HG02642 (cell line): ENCODE data around the gene DIPK1B.

Source experiments
- ATAC-seq: cut with Tn5 transposase; IDR thresholded peaks from one replicate; pipeline ENCODE4 v1.9.1; 2021; ENCODE audit warnings: mild to moderate bottlenecking; ENCODE audit not compliant: unreplicated experiment, poor library complexity

Gene DIPK1B

DNA sequence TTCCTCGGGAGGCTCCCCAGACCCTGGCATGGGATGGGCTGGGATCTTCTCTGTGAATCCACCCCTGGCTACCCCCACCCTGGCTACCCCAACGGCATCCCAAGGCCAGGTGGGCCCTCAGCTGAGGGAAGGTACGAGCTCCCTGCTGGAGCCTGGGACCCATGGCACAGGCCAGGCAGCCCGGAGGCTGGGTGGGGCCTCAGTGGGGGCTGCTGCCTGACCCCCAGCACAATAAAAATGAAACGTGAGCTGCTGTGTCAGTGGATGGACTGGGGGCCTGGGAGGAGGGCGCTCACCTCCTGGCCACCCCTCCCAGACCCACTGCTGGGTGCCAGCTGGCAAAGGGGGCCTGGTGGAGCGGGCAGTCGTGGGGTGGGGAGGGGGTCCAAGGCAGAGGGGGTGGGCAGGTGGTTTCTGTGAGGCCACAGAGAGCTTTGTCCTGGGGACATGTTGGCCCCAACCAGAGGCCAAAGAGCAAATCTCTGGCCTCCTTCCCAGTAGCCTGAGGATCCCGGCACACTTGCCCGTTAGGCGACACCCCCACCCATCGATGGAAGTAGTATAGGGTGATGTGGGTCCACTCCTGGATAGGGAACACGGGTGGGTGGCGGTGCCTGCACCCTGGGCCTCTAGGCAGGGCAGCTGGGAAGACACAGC, 39.8 kb upstream of the DIPK1B start:
- no peak for ATAC-seq

DNA sequence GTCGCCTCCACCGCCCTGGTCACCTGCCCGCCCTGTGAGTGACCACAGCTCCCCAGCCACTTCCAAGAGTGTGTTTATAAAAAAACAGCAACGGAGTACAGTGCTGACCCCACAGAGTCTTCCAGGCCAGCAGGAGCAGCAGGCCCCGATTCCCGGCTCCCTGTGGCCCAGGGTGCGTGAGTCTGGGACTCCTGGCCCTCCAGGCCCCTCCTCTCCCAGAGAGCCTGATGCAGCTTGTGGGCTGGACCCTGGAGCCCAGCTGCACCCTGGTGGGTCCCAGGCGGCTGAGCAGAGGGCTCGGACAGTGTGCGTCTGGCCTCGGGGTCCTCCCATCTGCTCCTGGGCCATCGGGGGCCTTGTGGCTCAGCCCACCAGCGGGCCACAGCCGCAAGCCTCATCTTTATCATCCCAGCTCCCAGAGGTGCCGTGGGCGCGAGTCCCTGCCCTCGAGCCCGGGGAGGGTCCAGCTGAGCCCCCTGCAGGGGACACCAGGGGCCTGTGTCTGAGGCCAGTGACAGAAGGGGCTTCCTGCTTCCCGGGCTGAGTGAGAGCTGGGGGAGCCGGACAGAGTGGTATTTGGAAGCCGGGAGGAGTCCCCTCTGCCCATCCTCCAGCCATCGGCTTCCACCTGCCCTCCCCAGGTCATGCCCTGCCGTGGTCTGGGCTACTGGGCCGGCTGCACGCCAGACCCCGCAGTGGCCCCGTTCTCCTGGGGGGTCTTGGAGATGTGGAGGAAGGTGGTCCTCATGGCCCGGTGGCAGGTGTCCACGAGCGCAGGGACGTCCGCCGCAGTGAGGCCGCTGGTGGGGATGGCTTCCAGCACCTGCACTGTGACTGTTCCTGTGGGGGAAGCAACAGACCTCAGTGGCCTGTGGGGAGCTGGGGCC, 39.0 kb upstream of the DIPK1B start:
- no peak for ATAC-seq

GRCh38 chr9:136673975-136674785, 38.2 kb upstream of the DIPK1B start:
- no peak for ATAC-seq

DNA sequence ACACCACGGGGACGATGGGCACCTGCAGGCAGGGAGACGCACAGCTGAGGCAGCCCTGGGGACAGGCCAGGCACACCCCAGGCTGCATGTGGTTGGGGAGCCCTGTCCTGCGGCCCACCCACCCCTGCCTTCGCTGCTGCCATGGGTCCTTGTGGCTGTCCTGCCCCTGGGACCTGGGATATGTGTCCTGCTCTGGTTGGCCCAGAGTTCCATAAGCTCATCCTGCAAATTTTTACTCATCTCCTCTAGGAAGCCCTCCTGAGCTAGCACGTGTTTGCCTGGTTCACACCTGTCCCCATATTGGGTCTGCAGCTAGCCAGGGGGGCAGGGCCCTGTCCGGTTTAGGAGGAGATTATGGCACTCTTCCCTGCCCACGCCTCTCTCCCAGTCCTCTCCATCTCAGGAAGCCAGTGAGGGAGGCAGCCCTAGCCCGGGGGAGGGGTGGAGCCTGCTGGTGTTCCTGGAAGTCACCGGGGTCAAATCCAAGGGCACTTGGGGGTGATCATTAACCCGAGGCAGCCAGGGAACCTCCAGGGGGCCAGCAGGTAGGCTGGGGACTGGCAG, 37.5 kb upstream of the DIPK1B start:
- ATAC-seq: no peak

DNA sequence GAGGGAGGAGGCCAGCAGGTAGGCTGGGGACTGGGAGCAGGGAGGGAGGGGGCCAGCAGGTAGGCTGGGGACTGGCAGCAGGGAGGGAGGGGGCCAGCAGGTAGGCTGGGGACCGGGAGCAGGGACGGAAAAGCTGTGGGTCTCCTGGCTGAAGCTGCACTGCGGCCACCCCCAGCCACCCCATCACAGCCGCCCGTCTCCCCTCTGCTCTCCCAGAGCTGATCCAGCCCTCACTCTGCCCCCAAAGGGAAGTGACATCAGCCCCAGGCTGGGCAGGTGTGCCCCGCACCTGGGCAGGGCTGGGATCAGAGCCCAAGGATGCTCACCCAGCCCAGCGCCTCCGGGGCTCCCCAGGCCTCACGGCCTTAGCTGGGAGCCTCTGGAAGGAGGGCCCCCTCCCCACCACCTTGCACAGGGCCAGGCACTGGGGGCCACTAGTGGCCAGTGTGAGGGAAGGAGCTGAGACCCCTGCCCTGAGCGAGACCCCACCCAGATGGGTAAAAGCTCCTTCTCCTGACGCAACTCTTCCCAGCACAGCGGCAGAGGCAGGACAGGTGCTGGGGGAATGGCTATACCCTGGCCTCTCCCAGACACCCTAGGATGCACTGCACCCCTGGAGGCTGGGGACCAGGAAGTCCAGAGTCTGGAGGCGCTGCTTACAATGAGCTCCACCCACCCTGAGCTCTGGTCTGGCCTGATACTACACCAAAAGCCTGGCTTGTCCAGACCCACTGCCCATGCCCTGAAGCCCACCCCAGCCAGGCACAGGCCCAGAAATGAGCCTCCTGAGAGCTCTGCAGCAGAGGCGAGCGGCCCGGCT, 36.7 kb upstream of the DIPK1B start:
- ATAC-seq: no peak

DNA sequence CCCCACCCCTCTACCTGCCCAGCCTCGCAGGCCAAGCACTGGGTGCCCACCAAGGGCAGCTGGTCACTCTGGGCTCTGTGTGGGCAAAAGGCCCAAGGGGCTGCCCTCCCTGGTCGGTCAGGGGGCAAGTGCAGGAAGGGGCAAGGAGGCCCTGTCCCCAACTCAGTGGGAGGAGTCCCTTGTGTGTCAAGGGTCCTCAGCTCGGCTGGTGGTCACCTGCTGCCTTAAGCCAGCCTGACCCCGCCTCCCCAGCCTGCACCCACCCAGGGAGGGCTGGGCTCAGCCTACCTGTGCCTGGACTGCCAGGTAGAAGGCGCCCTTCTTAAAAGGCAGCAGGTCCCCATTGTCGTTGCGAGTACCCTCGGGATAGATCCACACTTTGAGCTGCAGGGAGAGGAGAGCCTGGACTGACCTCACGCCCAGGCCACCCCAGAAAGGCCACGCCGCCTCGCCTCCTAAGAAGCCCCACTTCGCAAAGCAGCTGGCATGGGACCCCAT, 36.0 kb upstream of the DIPK1B start:
- no peak for ATAC-seq

DNA sequence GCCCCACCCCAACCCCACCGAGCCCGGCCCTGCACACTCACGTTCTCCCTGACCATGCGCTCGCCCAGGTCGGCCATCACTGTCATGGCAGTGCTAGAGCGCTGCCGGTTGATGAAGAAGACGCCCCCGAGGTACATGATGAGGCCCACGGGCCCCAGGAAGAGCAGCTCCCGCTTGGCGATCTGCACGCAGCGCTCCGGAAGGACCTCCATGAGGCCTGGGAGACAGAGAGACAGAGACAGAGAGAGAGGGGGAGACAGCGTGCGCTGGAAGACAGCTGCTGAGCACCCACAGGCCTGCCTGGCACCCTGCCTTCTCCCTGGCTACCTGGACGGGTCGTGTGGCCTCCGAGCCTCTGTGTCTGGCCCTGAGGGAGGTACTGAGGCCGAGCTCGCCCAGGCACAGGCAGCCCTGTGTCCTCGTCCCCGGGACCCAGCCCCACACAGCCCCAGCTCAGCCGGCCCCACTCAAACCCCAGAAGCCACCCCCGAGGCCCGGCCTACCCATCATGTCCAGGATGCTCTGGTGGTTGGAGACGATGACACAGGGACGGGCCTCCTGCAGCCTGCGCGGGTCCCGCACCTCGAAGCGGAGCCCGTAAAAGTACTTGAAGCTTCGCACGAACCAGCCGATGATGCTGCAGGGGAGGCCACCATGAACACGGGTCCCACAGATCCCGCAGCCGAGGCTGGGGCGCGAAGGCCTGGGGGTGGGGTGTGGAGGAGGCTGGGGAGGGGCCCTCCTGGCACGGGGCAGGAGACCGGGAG, 35.3 kb upstream of the DIPK1B start:
- no peak for ATAC-seq

DNA sequence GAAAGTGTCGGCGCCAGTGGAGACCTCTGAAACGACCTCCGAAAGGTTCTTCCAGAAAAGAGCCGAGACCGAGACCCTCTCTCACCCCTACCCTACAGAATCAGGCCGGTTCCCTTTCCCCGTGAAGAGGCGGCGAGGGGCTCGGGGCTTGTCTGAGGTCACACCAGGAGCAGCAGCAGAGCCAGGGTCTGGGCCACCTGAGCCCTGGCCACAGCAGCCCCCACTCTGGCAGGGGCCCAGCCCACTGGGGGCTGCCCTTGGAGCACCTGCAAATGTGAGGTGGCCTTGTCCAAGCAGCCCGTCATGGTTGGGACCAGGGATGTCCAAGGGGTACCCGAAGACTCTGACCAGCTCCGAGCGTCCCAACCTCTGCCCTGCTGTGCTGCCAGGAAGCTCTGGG, 34.3 kb upstream of the DIPK1B start:
- ATAC-seq: no peak

GRCh38 chr9:136678624-136679023, 33.7 kb upstream of the DIPK1B start:
- no peak for ATAC-seq

- no peak for ATAC-seq
Observed at GRCh38 chr9:136679431-136679941, 32.9 kb upstream of the DIPK1B start.

DNA sequence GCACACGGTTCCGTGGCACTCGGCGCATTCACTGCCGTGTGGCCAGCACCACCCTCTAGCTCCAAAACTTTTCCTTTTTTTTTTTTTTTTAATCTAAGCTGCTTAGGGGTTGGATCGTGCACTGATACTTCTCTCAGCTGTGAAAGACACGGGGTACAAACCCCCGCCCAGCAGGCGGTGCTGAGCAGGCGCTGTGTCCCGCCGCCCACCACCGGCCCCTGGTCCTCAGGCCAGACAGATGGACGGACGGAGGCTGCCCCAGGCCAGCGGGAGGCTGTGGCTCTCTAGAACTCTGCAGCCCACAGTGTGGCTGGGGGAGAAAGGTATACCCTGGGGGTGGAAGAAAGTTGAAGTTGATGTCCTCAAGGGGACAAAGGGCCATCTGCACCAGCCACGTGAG, 31.3 kb upstream of the DIPK1B start:
- no peak for ATAC-seq

DNA sequence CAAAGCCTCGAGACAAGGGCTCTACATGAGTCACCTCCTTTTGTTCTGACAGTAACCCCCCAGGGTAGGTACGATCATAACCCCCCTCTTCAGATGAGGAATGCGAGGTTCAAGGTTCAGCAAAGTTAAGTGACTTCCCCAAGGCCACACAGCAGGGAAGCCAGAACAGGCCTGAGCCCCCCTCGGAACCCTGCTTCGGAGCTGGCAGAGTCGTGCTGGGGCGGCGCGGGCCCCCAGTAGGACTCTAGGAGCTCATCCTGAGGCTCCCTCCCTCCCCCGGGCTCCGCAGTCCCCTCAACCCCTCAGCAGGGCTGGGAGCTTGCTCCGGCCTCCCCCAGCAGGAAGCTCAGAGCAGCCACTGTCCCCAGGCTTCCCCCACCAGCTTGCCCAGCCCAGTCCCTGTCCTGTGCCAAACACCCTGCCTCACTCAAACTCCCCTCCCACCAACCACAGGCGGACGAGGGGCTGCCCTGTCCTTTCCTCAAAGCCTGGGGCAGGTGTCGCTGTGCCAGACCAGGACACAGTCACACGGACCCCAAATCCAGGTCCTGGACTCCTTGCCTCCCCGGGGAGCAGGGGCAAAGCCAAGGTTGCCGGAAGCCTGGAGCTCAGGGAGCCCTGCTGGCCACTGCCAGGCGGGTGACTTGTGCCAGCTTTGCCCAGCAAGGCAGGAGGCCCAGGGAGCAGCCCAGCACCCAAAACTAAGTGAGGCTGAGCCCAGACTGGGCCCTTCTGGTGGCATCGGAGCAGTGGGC, 30.2 kb upstream of the DIPK1B start:
- no peak for ATAC-seq

DNA sequence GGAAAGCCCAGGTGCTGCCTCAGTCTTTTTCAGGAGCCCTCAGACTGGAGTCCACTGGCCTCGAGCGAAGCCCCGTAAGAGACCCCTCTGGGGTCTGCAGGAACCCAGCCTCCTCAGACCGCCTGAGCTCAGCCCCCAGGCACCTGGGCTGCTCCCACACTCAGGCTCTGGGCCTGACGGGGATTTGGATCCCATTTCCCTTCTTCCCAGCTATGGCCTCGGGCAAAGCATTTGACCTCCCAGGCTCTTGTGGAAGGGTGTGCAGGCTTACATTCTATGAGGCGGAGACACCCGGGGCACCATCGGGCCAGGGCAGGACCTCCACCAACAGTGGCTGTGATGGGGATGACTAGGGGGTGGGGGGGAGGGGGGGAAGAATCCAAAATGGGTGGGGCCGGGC, 29.7 kb upstream of the DIPK1B start:
- ATAC-seq: no peak

GRCh38 chr9:136683173-136683745, 29.1 kb upstream of the DIPK1B start:
- no peak for ATAC-seq

DNA sequence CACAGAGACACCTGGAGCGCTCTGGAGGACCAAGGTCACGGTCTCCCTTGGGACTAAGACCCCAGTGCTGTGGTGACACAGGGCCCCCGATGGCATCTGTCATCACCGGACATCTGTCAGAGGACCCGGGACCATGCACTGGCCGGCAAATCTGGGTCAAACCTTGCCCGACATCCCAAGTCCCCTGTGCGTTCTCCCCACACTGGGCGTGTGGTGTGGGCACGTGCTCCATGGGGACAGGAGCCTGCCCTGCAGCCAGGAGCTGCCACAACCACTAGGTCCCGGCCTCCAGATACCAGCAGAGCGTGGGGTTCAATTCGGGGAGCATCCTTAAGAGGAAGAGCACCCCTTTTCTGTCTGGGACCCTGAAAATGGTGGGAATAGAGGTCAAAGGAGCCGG, 28.6 kb upstream of the DIPK1B start:
- ATAC-seq: no peak

GRCh38 chr9:136684339-136684738, 28.0 kb upstream of the DIPK1B start:
- ATAC-seq: no peak

GRCh38 chr9:136684799-136685198, 27.6 kb upstream of the DIPK1B start:
- ATAC-seq: no peak

DNA sequence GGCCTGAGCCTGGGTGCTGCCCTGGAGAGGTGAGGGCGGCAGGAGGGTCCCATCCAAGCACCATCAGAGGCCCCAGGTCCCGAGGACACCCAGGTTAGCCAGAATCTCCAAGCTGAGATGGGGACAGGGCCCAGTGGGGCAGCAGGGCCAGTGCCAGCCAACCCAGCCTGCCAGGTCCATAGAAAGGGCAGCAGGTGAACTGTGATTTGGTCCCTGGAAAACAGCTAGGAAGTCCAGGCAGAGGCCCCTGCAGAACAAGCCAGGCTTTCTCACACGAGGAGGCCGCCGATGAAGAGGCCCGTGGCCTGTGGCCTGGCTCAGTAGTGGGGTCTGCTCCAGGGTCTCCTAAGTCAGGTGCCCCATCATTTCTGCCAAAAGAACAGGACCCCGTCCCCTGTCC, 27.2 kb upstream of the DIPK1B start:
- no peak for ATAC-seq
